Activated T-helper 9 cell treated with anti-CD3 and anti-CD28 coated beads, Interleukin-2, amount 50 U/mL, for 16 hours (primary cell): ENCODE data around the gene FAM118A.
"Not testable (repeated sequence)": the region's sequence is repeated elsewhere in the genome, so short reads cannot be mapped to it uniquely, and the experiment has no call there.

ENCODE experiments used
- DNase-seq: peaks from one replicate; pipeline ENCODE4 v3.0.0-alpha.2; 2020; ENCODE audit warnings: low read depth

Gene FAM118A

DNA sequence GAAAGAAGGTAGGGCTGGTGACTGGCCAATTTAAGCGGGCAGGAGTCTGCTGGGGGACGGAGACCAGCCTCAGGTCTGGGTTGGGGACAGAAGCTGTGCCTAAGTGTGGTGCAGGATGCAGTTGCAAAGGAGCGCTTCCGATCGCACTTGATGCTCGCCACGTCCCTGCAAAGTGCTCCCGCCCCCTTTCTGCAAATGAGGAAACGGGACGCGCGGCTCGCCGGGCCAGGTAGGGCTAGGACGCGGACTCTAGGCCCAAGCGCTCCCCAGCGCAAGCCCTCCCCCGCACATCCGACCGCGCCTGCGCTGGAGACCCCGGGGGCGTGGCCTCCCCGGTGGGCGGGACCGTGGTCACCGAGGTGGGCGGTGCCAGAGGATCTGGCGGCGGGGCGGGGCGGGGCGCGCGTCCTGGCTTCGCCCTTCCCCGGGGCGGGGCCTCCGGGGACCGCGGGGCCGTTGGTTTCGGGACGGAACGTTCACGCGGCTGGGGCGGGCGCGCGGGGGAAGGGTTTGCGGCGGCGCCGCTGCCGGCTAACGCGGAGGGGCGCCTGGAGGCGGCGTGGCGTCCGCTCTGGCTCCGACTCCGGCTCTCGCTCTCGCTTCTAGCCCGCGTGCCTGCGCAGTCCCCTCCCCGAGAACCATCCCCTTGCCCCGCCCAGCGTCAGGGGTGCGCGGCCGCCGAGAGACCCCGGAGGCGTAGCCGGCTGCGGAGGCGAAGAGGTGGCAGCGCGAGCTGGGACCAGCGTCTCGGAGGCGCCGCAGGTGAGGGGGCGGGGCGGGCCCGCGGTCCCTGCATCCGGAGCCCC, at the start of gene FAM118A:
TSS of gene FAM118A (plus strand) at position 513 of the 806 bp plus-strand sequence. CDS start 12,446 bp downstream, outside the sequence.
- DNase-seq = peak; percentile 98

DNA sequence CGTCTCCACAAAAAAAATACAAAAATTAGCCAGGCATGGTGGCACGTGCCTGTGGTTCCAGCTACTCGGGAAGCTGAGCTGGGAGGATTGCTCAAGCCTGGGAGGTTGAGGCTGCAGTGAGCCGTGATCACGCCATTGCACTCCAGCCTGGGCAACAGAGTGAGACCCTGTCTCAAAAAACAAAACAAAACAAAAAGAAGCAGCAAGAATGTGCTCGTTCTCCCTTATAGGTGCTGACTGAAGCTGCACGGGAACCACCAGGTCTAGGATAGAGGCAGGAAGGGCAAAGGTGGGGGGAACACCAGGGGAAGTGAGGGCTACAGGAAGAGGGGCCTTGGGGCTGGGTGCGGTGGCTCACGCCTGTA, 49.4 kb upstream of the FAM118A start:
- not testable (repeated sequence) for DNase-seq

DNA sequence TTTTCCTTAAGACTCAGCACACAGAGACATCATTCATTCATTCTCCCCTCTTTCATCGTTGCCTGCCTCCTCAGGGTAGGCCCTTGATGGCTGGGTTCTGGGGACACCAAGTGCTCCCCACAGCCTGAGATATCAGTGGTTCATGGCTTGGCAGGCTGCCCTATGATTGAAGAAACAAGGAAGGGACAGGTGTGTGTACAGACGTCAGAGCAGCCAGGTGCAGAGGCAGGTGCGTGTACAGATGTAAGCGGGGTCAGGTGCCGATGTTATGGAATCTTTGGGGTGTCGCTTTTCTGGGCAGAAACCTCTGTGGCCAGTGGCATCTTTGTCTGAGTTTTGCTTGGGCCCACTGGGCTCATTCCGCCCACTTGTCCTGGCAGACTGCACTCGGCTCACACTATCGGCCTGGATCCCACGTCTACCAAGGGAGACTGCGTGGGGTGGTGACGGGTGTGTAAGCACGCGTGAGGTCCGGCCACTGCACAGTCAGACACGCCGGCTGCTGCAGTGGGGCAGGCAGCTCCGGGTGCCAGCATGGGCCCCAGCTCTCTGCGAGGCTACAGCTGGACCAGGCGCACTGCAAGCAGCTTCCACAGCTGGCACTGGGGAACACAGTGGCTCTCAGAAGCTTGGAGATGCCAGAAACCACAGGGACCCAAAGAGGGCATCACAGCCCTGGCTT, 48.2 kb upstream of the FAM118A start:
- no peak for DNase-seq

DNA sequence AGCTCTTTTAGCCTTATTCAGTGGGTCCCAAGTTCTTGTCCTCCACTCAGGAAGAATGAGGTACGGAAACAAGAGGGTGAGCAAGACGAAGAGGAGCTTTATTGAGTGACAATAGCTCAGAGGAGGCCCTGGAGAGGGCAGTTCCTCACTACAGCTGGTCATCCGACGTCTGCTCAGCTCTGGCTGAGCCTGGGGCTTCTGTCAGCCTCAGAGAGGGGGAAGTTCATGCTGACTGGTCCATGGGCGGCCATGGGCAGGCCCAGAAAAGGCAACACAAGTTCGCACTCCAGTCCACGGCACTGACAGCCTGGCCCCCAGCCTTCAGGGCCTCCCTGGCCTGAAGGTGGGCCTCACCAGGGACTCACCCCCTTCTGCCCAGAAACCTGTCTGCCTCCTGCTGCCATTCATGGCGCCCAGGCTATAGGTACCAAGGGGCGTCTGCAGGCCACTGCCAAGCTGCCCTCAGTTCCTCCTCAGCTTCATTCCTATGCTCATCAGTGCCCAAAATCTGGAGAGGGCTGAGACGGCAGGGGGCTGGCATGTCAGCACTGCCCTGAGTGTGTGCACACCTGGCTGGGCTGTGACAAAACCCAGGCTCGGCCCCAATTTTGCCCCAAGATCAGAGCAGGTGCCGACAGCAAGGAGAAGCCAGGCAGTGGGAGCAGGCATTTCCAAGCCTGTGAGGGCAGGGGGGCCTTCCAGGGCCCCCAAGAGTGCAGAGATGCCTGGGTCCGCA, 47.4 kb upstream of the FAM118A start:
- DNase-seq = no peak

DNA sequence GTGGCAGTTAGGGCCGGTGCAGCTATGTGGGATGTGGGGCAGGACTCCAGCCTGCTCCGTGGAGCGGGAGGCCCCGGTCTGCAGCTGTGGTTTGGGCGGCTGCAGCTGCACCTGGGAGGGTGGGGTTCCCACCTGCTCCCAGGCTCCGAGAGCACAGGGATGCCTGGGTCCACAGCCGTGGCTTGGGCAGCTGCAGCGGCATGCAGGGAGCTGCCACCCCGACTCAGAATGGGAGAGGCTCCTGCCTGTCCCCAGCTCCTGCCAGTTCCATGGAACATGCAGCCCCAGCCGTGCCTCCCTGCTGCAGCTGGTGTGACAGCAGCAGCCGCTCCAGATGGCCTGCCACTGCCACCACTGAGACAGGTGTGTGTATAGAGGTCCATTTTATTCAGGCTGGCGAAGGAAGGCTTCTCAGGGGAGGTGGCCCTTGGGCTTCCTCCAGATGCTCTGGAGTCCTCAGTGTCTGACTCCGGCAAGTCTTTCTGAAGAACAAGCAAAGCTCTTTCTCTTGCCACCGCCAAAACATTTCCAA, 46.7 kb upstream of the FAM118A start:
- DNase-seq = no peak

DNA sequence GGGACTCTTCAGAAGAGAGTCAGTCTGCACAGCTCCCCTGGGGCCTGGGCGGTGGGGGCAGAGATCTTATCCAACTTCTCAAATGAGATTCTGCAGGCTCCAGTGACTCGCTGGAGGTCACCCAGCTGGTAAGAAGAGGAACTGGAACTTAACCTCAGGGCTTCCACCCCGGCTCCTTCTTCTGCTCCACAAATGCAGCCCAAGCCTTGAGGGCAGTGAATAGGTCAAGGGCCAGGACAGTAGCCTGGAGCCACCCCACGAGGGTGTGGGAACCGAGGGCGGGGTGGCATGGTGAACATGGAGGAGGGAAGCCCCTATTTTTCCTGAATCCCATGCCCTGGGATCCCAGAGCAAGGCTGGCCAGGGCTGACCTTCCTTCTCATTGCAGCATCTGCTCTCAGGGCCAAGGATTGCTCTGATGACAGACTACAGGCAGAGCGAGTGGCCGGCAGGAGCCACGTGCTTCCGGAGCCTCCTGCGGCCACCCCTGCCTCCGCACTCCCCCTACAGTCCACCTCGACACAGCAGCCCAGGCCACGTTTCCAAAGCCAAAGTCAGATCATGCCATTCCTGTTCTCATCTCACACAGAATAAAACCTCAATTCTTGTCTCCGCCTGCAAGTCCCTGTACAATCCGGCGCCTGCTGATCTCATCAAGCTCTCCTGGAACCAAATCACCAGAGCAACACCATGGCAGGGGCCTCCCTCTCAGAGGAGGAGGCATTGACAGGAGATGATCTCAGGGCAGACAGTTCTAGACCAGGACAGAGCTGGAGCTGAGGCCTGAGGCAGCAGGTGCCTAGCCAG, 46.1 kb upstream of the FAM118A start:
- DNase-seq = no peak

DNA sequence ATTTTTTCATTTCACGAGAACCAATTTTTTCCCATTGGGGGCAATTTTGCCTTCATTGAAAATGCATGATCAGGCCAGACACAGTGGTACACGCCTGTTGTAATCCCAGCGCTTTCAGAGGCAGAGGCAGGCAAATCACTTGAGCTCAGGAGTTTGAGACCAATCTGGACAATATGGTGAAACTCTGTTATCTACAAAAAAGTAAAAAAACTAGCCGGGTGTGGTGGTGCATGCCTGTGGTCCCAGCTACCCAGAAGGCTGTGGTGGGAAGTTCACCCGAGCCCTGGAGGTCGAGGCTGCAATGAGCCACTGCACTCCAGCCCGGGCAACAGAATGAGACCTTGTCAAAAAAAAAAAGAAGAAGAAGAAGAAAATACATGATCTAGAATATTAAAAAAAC, 44.2 kb upstream of the FAM118A start:
- no peak for DNase-seq

DNA sequence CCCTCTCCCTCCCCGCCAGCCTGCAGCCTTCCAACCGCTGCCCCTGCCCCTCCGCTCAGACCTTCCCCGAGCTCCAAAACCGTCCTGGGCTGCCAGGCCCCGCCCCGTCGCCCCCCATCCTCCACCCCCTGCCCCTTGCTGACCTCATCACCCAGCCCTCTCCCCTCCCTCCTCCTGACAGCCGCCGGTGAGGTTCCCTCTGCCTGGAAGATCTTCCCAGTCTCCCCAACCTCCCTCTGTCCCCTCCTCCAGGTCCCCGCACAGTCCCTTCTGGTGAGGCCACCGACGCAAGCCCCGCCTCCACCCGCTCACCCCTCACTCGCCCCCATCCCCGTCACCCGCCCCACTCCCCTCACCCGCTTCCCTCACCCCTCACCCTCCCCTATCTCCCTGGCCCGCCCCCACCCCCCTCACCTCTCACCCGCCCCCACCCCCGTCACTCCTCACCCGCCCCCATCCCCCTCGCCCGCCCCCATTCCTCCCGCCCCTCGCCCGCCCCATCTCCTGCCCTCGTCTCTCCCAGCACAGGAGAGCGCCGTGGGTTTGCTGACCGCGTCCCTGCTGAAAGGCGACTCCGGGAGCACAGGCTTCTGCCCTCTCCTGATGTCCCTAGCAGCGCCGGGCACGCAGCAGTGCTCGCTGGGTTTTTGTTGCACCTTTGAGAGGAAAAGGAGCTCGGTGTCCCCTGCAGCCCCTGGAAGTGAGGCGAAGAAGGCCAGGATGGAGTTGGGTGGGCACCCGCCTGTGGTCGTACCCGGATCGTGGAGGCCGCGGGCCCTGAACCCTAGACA, 41.4 kb upstream of the FAM118A start:
- DNase-seq = peak; percentile 8

DNA sequence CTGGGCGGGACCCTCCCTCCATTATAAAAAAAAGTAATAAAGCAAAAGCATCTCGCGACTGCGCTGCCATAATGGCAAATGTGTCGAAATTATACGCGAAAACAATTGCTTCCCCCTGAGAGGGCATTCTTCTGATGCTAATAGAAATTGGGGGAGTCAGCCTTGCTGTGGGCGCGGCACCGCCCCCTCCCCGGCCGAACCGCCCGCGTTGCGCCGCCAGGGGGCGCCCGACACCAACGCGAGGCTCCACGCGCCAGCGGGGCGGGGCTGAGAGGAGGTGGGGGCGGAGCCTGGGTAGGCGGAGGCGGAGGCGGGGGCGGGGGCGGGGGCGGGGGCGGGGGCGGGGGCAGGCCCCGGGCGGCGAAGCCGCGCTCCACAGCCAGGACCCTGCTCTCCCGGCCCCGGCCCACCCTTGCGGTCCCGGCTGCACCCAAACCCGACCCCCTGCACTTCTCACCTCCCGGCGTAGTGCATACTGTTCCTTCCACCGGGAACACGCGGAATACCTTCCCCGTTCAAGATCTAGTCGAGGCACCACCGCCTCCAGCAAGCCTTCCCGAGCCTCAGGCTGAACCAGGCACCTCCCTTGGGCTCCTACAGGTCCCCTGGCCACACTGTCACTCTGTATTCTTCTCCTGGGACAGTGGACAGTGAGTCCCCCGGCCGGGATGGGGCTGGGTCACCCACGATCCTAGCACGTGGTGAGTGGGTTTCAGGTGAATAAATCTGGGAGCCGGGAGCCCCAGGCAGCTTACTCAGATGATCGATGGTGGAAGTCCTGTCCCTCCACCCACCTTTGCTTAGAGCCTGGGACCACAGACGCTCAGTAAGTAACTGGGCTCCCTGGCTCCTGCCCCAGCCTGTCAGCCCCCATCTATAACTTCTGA, 40.5 kb upstream of the FAM118A start:
- DNase-seq = peak; percentile 83

DNA sequence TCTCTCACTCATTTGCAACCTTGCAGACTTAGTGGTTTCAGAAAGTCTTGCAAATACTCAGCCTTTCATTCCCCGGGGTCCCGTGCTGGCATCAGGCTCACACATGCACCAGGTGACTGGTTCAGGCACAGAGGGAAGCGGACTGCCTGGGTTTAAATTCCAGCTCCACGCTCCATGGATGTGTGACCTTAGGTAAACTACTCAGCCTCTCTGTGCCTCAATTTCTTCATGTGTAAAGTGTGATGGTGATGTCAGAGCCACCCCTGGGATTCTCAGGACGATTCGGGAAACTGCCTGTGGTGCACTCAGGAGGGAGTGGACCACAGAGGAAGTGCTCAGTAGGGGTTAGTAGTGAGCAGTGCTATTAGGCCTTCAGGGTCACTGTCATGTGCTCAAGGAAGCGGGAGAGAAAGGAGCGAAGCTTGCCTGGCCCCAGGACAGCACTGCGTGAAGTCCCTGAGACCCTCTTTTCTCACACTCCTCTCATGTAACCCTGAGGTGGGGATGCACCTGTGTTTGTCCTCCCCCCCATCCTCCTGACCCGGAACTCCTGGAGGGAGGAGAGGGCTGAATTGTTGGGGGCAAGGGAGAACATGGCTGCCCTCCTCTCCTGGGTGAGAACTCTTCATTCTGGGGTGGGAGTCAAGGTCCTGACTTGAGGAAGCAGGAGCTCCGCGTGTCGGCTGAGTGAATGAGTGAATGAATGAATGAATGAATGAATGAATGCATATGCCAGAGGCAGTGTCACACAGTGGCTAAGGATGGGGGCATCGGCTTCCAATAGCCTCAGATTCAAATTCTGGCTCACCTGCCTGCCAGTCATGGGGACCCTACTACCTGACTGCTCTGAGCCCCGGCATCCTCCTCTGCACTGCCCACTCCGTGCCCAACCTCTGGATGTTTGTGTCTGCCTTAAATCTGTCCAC, 39.4 kb upstream of the FAM118A start:
- no peak for DNase-seq

DNA sequence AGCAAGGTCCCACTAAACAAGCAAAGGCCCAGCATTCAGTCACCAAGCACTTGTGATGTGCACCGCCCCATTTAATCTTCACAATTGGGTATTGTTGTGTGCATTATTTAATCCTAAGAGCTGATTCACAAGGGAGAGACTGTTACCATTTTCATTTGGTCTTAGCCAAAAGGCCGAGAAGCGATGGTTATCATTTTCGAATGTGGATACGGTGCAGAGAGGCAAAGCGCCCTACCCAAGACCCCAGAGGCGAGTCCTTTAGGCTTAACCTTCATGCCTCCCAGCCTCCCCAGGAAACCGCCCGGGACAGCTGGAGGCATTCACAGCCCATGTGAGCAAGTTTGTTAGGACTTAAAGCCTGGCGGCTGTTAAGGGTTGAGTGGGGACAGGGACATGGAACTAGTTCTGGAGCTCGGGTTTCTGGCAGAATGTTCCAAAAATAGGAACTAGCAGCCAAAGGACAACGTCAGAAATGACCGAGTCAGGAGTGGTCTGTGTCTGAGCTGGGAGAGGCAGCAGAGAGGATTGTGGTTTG, 38.0 kb upstream of the FAM118A start:
- DNase-seq = no peak

DNA sequence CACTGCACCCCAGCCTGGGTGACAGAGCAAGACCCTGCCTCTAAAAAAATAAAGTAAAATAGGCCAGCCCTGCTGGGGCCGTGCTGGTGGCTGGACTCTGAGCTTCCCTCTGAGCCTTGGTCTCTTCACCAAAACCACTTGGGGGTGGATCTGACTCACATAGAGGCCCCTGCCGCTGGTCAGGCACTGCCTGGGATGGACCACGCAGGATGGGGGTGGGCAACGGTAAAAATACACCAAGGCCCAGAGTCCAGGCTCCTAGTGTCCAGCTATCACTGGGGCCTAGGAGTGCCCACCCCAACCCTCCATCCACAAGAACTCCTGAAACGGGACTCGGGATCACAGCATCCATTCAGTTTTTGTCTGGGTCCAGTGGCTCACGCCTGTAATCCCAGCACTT, 37.2 kb upstream of the FAM118A start:
- DNase-seq = no peak

DNA sequence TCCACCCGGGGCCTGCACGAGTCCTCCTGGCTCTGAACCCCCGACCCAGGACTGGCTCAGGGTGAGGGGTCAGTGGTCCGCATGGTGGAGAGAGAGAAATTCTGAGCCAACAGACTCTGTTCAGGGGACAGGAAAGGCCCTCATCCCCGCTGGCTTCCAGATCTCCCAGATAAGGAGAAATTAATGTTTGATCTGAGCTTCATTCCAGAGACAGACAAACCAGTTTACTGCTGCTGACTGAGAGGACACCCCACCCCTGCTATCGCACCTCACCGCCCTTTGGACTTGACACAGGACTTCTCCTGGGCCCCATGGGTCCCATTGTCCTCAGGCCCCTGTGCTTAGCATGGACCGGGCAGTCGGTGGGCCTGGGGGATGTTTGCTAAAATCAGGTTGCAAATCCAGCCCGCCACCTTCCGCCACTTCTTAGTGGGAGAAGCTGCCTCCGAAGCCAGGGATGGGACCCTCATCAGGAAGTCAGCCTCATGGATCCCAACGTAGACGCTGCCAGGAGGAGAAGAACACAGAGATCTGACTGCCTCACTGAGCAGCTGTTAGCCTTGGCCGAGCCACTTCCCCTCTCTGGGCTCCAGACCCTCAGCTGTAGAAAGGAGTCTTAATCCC, 36.2 kb upstream of the FAM118A start:
- DNase-seq = no peak

DNA sequence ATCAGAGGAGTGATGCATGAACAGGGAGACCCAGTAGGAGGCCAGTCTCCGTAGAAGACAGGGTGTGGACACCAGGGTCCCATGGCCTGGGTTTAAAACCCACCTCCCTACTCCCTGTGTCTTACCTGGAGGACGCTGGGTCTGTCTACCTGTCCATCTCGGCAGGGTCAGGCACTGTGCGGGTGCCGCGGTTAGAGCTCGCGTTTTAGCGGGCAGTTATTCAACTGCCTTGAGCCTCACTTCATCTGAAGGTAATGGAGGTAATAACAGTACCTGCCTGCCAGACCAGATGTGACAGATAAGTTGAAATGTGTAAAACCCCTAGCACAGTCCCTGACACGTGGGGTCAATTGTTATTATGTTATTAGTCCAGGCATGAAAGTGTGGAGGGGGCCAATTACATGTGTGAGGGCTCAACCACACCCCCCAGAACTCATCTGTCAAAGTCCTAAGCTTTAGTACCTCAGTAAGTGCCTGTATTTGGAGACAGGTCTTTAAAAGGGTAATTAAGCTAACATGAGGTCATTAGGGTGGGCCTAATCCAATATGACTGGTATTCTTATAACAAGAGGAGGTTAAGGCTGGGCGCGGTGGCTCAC, 33.1 kb upstream of the FAM118A start:
- no peak for DNase-seq

DNA sequence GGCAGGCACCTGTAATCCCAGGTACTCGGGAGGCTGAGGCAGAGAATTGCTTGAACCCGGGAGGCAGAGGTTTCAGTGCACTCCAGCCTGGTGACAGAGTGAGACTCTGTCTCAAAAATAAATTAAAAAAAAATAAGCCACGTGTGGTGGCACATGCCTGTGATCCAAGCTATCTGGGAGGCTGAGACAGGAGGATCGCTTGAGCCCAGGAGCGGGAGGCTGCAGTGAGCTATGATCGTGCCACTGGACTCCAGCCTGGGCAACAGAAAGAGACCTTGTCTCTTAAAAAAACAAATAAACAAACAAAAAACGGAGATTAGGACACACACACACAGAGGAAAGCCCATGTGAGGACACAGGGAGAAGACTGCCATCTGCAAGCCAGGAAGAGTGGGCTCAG, 32.0 kb upstream of the FAM118A start:
- DNase-seq = not testable (repeated sequence)

DNA sequence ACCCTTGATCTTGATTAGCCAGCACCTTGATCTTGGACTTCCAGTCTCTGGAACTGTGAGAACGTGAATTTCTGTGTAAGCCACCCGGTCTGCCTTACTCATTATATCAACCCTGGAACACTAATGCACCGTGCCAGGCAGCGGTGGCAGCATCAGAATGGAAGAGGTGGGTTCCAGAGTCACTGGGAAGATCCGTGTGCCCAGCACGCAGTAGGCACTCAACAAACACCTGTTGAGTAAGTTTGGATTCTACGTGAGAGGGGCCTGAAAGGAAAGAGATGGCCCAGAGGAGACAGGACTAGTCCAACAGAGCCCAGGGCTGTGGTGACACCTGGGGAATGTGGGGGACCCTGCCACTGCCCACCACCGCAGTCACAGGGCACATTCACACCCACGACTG, 31.6 kb upstream of the FAM118A start:
- DNase-seq = no peak

DNA sequence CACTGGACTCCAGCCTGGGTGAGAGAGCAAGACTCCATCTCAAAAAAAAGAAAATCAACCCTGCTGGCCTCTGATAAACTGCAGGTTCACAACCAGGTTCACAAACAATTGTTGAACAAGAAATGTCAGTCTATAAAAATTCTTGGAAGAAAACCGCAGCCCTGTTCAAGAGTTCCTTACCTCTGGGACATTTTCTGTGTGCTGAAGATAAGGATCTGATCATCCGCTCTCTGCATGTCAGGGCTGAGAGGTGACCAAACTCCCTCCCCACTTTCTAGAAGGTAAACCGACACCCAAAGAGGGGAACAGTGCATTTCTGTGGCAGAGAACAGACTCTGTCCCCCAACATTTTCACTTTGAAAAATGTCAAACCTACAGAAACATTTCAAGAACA, 29.1 kb upstream of the FAM118A start:
- DNase-seq = no peak

DNA sequence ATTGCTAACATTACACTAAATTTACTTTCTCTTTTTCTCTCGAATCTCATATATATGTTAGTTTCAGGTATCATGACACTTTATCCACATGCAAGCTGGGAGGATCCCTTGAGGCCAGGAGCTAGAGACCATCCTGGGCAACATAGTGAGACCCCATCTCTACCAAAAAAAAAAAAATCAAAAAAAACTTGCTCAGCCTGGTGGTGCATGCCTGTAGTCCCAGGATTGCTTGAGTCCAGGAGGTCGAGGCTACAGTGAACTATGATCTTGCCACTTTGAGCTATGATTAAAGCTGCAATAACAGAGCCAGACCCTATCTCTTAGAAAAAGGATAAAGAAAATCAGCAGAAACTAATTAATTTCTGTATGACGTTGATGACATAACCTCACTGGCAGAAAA, 28.7 kb upstream of the FAM118A start:
- DNase-seq = no peak
